ENCODE results near the gene SLC24A3. TPM values are rescaled to one million over a fixed set of nuclear protein-coding genes. Genes with fewer than 3 reads are reported as not detected.
A peak's percentile ranks its signal among the peaks of the same experiment; 100 is the strongest.

SLC24A3 gene
- total RNA-seq, 1 experiment from 2014 or later, result 46.0 TPM

- Histone ChIP-seq H3K4me1 (ENCODE audit: insufficient read depth, low read length, poor library complexity, severe bottlenecking) (peaks cover 39% of the 10 kb centered on the region), H3K4me3 (ENCODE audit: low read depth, low read length, poor library complexity, severe bottlenecking) (no peak overlapping the region), H3K27me3 (replicated peaks; ENCODE audit: insufficient read depth, low read depth, low read length, poor library complexity) (no peaks in the 10 kb centered on the region), H3K36me3 (ENCODE audit: insufficient read depth, low read length, poor library complexity, severe bottlenecking) (peaks cover 8% of the 10 kb centered on the region), H3K27ac (ENCODE audit: low read depth, low read length, poor library complexity, severe bottlenecking) (peak overlapping the region; percentile 20), H3K9me3 (ENCODE audit: low read depth, low read length, poor library complexity, severe bottlenecking) (peaks cover 8% of the 10 kb centered on the region)
- no TSS peak for BruUV-seq (replicated peaks)
- CTCF ChIA-PET, result no interaction called here
- POLR2A ChIA-PET (ENCODE audit: low non-redundant PET), result no interaction called here
- DNase-seq (ENCODE audit: low spot score), result no peak
- intact Hi-C loops (cut with micrococcal nuclease; ENCODE audit: unreplicated experiment), result loop anchor here (5.0 kb wide), 1 partner anchor 78 kb away; no protein-coding TSS in a partner anchor
- TF ChIP-seq CTCF (conservative IDR thresholded peaks at IDR 0.05; ENCODE audit: low read depth, low read length) (no peak), EZH2 (IDR thresholded peaks at IDR 0.05; ENCODE audit: borderline replicate concordance, low read depth, low read length, poor library complexity, severe bottlenecking) (no peak)
Observed at GRCh38 chr20:19300395-19300794, 88.0 kb downstream of the SLC24A3 start.

- DNase-seq (ENCODE audit: low spot score), result no peak
- H3K4me3 ChIP-seq (ENCODE audit: low read depth, low read length, poor library complexity, severe bottlenecking), result no peak overlapping the region
- peaks cover 43% of the 10 kb centered on the region for H3K4me1 ChIP-seq (ENCODE audit: insufficient read depth, low read length, poor library complexity, severe bottlenecking)
- no TSS peak for BruUV-seq (replicated peaks)
- ChIA-PET POLR2A (ENCODE audit: low non-redundant PET) (no interaction called here), CTCF (no interaction called here)
- peak overlapping the region; percentile 20 for H3K27ac ChIP-seq (ENCODE audit: low read depth, low read length, poor library complexity, severe bottlenecking)
- peaks cover 9% of the 10 kb centered on the region for H3K36me3 ChIP-seq (ENCODE audit: insufficient read depth, low read length, poor library complexity, severe bottlenecking)
- H3K27me3 ChIP-seq (replicated peaks; ENCODE audit: insufficient read depth, low read depth, low read length, poor library complexity), result no peaks in the 10 kb centered on the region
- H3K9me3 ChIP-seq (ENCODE audit: low read depth, low read length, poor library complexity, severe bottlenecking), result peaks cover 8% of the 10 kb centered on the region
- TF ChIP-seq CTCF (conservative IDR thresholded peaks at IDR 0.05; ENCODE audit: low read depth, low read length) (no peak), EZH2 (IDR thresholded peaks at IDR 0.05; ENCODE audit: borderline replicate concordance, low read depth, low read length, poor library complexity, severe bottlenecking) (no peak)
- intact Hi-C loops (cut with micrococcal nuclease; ENCODE audit: unreplicated experiment), result loop anchor here (5.0 kb wide), 1 partner anchor 79 kb away; no protein-coding TSS in a partner anchor
Observed at GRCh38 chr20:19301142-19301541, 88.7 kb downstream of the SLC24A3 start.

- no peaks in the 10 kb centered on the region for H3K27me3 ChIP-seq (replicated peaks; ENCODE audit: insufficient read depth, low read depth, low read length, poor library complexity)
- CTCF ChIA-PET, result no interaction called here
- peaks cover 43% of the 10 kb centered on the region for H3K4me1 ChIP-seq (ENCODE audit: insufficient read depth, low read length, poor library complexity, severe bottlenecking)
- H3K36me3 ChIP-seq (ENCODE audit: insufficient read depth, low read length, poor library complexity, severe bottlenecking), result peaks cover 14% of the 10 kb centered on the region
- peaks cover 8% of the 10 kb centered on the region for H3K9me3 ChIP-seq (ENCODE audit: low read depth, low read length, poor library complexity, severe bottlenecking)
- intact Hi-C loops (cut with micrococcal nuclease; ENCODE audit: unreplicated experiment), result loop anchor here (5.0 kb wide), 1 partner anchor 80 kb away; no protein-coding TSS in a partner anchor
- no peak for TF ChIP-seq EZH2 (IDR thresholded peaks at IDR 0.05; ENCODE audit: borderline replicate concordance, low read depth, low read length, poor library complexity, severe bottlenecking)
- TF ChIP-seq CTCF (conservative IDR thresholded peaks at IDR 0.05; ENCODE audit: low read depth, low read length), result no peak
- DNase-seq (ENCODE audit: low spot score), result no peak
- H3K27ac ChIP-seq (ENCODE audit: low read depth, low read length, poor library complexity, severe bottlenecking), result peak overlapping the region; percentile 20
- H3K4me3 ChIP-seq (ENCODE audit: low read depth, low read length, poor library complexity, severe bottlenecking), result no peak overlapping the region
- no TSS peak for BruUV-seq (replicated peaks)
- POLR2A ChIA-PET (ENCODE audit: low non-redundant PET), result no interaction called here
Observed at GRCh38 chr20:19301843-19302242, 89.4 kb downstream of the SLC24A3 start.
